HCT116 (cell line): ENCODE results near the gene RGP1. TPM values are rescaled to one million over a fixed set of nuclear protein-coding genes. Genes with fewer than 3 reads are reported as not detected.

Experiments used
- ATAC-seq: fragments of 200-7000 bp; cut with Tn5 transposase; 2 replicates; pipeline ENCODE4 v1.9.1; 2020; ENCODE audit warnings: mild to moderate bottlenecking, moderate library complexity
- BruUV-seq: library from RNA; stranded (reverse); fragments of 400-500 nt; replicated peaks from 2 replicates; lab custom pipeline; 2021; lab: Mats Ljungman, UMichigan
- CTCF ChIA-PET: fragments of 300-600 bp; sonication (Branson Sonifier 250); formaldehyde crosslinking; loops from one replicate; lab custom pipeline; 2021; ENCODE audit warnings: antibody characterized with exemption; lab: Charles Lee
- POLR2A ChIA-PET: fragments of 300-600, 350-600 bp; sonication (Branson Sonifier 250); formaldehyde crosslinking; loops from one replicate; lab custom pipeline; 2021; ENCODE audit warnings: antibody characterized with exemption; lab: Charles Lee
- RAD21 ChIA-PET, 2 experiments: fragments of 300-600 bp; sonication (Branson Sonifier 250); formaldehyde crosslinking; loops; one replicate each; lab custom pipeline; 2023; ENCODE audit warnings: low total read pairs in 2 of 2; ENCODE audit not compliant: uncharacterized antibody in 2 of 2, unreplicated experiment in 2 of 2, low non-redundant PET in 1 of 2; lab: Charles Lee
- DNase-seq: peaks from one replicate; pipeline ENCODE4 v3.0.0-alpha.2; 2010; ENCODE audit warnings: low read depth, low spot score
- H2AFZ ChIP-seq: fragments of 200-600 bp; shearing (Covaris generic), sonication (generic); 2 replicates; pipeline ENCODE4 v1.6.1; 2017; ENCODE audit warnings: low read depth, mixed run types, mixed read lengths, antibody characterized with exemption, low read length; ENCODE audit not compliant: poor library complexity, severe bottlenecking
- H3K27ac ChIP-seq: 2 replicates; pipeline ENCODE4 v1.5.1; 2012; ENCODE audit warnings: low read depth, low read length
- H3K27me3 ChIP-seq: fragments of 200-600 bp; sonication (generic); 2 replicates; pipeline ENCODE4 v1.6.1; 2016; ENCODE audit warnings: mixed run types, low read length, mixed read lengths; ENCODE audit not compliant: insufficient read depth
- H3K36me3 ChIP-seq, 2 experiments: fragments of 200-500 bp in 1 of 2; fragments of 200-600 bp in 1 of 2; sonication (Bioruptor generic) in 1 of 2; sonication (generic) in 1 of 2; 2 replicates each; pipeline versions ENCODE4 v1.5.1 to v1.6.1; 2014 to 2016; ENCODE audit warnings: low read length in 2 of 2, inconsistent platforms in 1 of 2, mixed read lengths in 1 of 2, mixed run types in 1 of 2; ENCODE audit not compliant: insufficient read depth in 2 of 2, control insufficient read depth in 1 of 2
- H3K4me1 ChIP-seq, 2 experiments: fragments of 200-600 bp in 1 of 2; sonication (generic) in 1 of 2; 2 replicates each; pipeline versions ENCODE4 v1.5.1 to v1.6.1; 2012 to 2017; ENCODE audit warnings: low read length in 2 of 2, inconsistent platforms in 1 of 2, mild to moderate bottlenecking in 1 of 2, mixed read lengths in 1 of 2, mixed run types in 1 of 2, moderate library complexity in 1 of 2; ENCODE audit not compliant: insufficient read depth in 2 of 2, control insufficient read depth in 1 of 2
- H3K4me2 ChIP-seq: fragments of 200-600 bp; sonication (generic); 2 replicates; pipeline ENCODE4 v1.6.1; 2017; ENCODE audit warnings: mixed run types, low read length, mixed read lengths
- H3K4me3 ChIP-seq, 2 experiments: fragments of 200-600 bp in 1 of 2; sonication (generic) in 1 of 2; replicated peaks in 1 of 2; 2 replicates each; pipeline ENCODE4 v1.5.1; 2011 to 2016; ENCODE audit warnings: low read length in 2 of 2, control low read depth in 1 of 2, low read depth in 1 of 2, mild to moderate bottlenecking in 1 of 2, mixed read lengths in 1 of 2, mixed run types in 1 of 2
- H3K79me2 ChIP-seq: fragments of 200-600 bp; sonication (generic); 2 replicates; pipeline ENCODE4 v1.6.1; 2017; ENCODE audit warnings: mild to moderate bottlenecking, mixed run types, low read length, moderate library complexity, mixed read lengths; ENCODE audit not compliant: insufficient read depth
- H3K9ac ChIP-seq: fragments of 200-600 bp; sonication (generic); 2 replicates; pipeline ENCODE4 v1.6.1; 2016; ENCODE audit warnings: low read length, mixed read lengths
- H3K9me2 ChIP-seq: fragments of 200-600 bp; sonication (generic), shearing (Covaris generic); 2 replicates; pipeline ENCODE4 v1.6.1; 2017; ENCODE audit warnings: mixed run types, mild to moderate bottlenecking, moderate library complexity; ENCODE audit not compliant: insufficient read depth
- H3K9me3 ChIP-seq, 2 experiments: fragments of 200-500 bp in 1 of 2; fragments of 200-600 bp in 1 of 2; sonication (Bioruptor generic) in 1 of 2; sonication (generic) in 1 of 2; 2 replicates each; pipeline ENCODE4 v1.6.1; 2014 to 2017; ENCODE audit warnings: low read length in 2 of 2, mixed read lengths in 2 of 2, inconsistent platforms in 1 of 2, low read depth in 1 of 2, mild to moderate bottlenecking in 1 of 2, mixed run types in 1 of 2, moderate library complexity in 1 of 2; ENCODE audit not compliant: control insufficient read depth in 1 of 2, insufficient read depth in 1 of 2
- H4K20me1 ChIP-seq: fragments of 200-600 bp; sonication (generic), shearing (Covaris generic); 2 replicates; pipeline ENCODE4 v1.6.1; 2017; ENCODE audit warnings: mixed run types, mild to moderate bottlenecking, moderate library complexity; ENCODE audit not compliant: insufficient read depth
- CBX3 ChIP-seq: IDR thresholded peaks from 2 replicates; pipeline ENCODE4 v1.6.1; 2012; ENCODE audit warnings: low read depth
- CEBPB ChIP-seq: IDR thresholded peaks from 2 replicates; pipeline ENCODE4 v1.6.1; 2012; ENCODE audit warnings: low read depth
- ELF1 ChIP-seq: IDR thresholded peaks from 2 replicates; pipeline ENCODE4 v1.6.1; 2012; ENCODE audit warnings: low read depth, borderline replicate concordance
- EZH2 ChIP-seq: fragments of 200-600 bp; sonication (generic); IDR thresholded peaks from 2 replicates; pipeline ENCODE4 v1.6.1; 2017; ENCODE audit warnings: antibody characterized with exemption, mixed run types
- EZH2phosphoT487 ChIP-seq: fragments of 200-600 bp; IDR thresholded peaks from 2 replicates; pipeline ENCODE4 v1.6.1; 2018; ENCODE audit warnings: antibody characterized with exemption, borderline replicate concordance
- FOSL1 ChIP-seq: IDR thresholded peaks from 2 replicates; pipeline ENCODE4 v1.6.1; 2012; ENCODE audit warnings: low read depth
- JUND ChIP-seq: IDR thresholded peaks from 2 replicates; pipeline ENCODE4 v1.6.1; 2012
- POLR2A ChIP-seq: IDR thresholded peaks from 2 replicates; pipeline ENCODE4 v1.7.0; 2011; ENCODE audit warnings: borderline replicate concordance; ENCODE audit not compliant: insufficient read depth, insufficient read length; ENCODE audit errors: extremely low read depth
- POLR2AphosphoS5 ChIP-seq: IDR thresholded peaks from 2 replicates; pipeline ENCODE4 v1.6.1; 2011; ENCODE audit warnings: mild to moderate bottlenecking, low read depth, low read length, moderate library complexity
- RAD21 ChIP-seq: IDR thresholded peaks from 2 replicates; pipeline ENCODE4 v1.6.1; 2012; ENCODE audit warnings: low read depth, mild to moderate bottlenecking
- SRF ChIP-seq: IDR thresholded peaks from 2 replicates; pipeline ENCODE4 v1.6.1; 2012; ENCODE audit warnings: low read depth
- TCF7L2 ChIP-seq: IDR thresholded peaks from 2 replicates; pipeline ENCODE4 v1.7.0; 2011; ENCODE audit warnings: borderline replicate concordance, inconsistent platforms; ENCODE audit not compliant: insufficient read depth, insufficient read length; ENCODE audit errors: extremely low read depth
- YY1 ChIP-seq: IDR thresholded peaks from 2 replicates; pipeline ENCODE4 v1.6.1; 2011; ENCODE audit warnings: low read length, low read depth, moderate library complexity, mild to moderate bottlenecking; ENCODE audit not compliant: insufficient replicate concordance; ENCODE audit errors: extremely low read depth
- ZFX ChIP-seq: fragments of 450-650 bp; IDR thresholded peaks from 2 replicates; pipeline ENCODE4 v1.6.1; 2017
- ZNF274 ChIP-seq: fragments of 200-500 bp; sonication (Bioruptor generic); IDR thresholded peaks from 2 replicates; pipeline ENCODE4 v1.6.1; 2014; ENCODE audit warnings: mild to moderate bottlenecking, low read depth, low read length, inconsistent platforms
- intact Hi-C: fragments of 100-400 bp; cut with micrococcal nuclease; formaldehyde crosslinking; loops from 2 replicates; pipeline ENCODE4 v1.10.0; 2022
- total RNA-seq: library from RNA; stranded (reverse); gene quantifications from one replicate; pipeline ENCODE4 v1.2.1, GENCODE V29; 2021; ENCODE audit not compliant: unreplicated experiment
- TF ChIP-seq, protein P1 (sequence below): IDR thresholded peaks from 2 replicates; pipeline ENCODE4 v1.6.1; 2012; ENCODE audit warnings: low read depth
- TF ChIP-seq, protein P2 (sequence below): IDR thresholded peaks from 2 replicates; pipeline ENCODE4 v1.6.1; 2012

The RGP1 gene
- total RNA-seq, 1 experiment from 2014 or later = 32.6 TPM

- intact Hi-C loops = no loop called here
- CTCF ChIA-PET = no interaction called here
- no peaks in the 10 kb centered on the region for H4K20me1 ChIP-seq
- TSS peak; percentile 6 for BruUV-seq
- H3K9me2 ChIP-seq = no peaks in the 10 kb centered on the region
- no peaks in the 10 kb centered on the region for H3K4me1 ChIP-seq
- no peak overlapping the region for H3K9ac ChIP-seq
- POLR2A ChIA-PET = no interaction called here
- DNase-seq (no peak), ATAC-seq (no peak)
- peaks cover 78 to 83% of the 10 kb centered on the region in 2 experiments for H3K36me3 ChIP-seq
- H3K9me3 ChIP-seq = no peaks in the 10 kb centered on the region
- no peaks in the 10 kb centered on the region for H3K27me3 ChIP-seq
- RAD21 ChIA-PET = no interaction called here
- H3K27ac ChIP-seq = no peak overlapping the region
- TF ChIP-seq YY1 (no peak), POLR2AphosphoS5 (no peak), RAD21 (no peak)
- no peaks in the 10 kb centered on the region for H3K79me2 ChIP-seq
- H3K4me2 ChIP-seq = no peak overlapping the region
- no peak overlapping the region for H2AFZ ChIP-seq
- no peak overlapping the region for H3K4me3 ChIP-seq
Measured at GRCh38 chr9:35719546-35719945, 29.5 kb upstream of the RGP1 start.

DNA sequence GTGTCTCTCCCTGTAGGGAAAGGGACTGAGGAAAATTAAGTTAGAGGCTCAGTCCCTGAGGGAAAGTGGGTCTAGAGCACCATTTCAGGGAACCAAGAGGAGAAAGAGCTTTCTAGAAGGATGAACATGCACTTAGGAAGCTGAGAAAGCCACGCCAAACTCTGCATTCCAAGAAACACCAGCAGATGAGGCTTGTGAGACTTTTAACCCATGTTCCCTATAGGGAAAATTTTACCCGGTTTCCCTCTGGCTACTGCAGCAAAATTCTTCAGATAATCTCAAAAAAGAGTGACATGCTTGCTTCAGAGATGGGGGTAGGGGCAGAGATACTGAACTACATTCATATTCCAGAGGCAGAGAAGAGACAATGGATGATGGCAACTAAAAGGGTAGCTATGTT, 25.7 kb upstream of the RGP1 start:
- no peaks in the 10 kb centered on the region for H3K27me3 ChIP-seq
- intact Hi-C loops = no loop called here
- no peaks in the 10 kb centered on the region for H4K20me1 ChIP-seq
- H3K9me3 ChIP-seq = no peaks in the 10 kb centered on the region
- H3K4me2 ChIP-seq = no peak overlapping the region
- CTCF ChIA-PET = no interaction called here
- H3K9me2 ChIP-seq = no peaks in the 10 kb centered on the region
- no TSS peak for BruUV-seq
- POLR2A ChIA-PET = no interaction called here
- peaks cover 53 to 64% of the 10 kb centered on the region in 2 experiments for H3K36me3 ChIP-seq
- ATAC-seq (no peak), DNase-seq (no peak)
- RAD21 ChIA-PET = no interaction called here
- no peak overlapping the region for H3K27ac ChIP-seq
- H3K9ac ChIP-seq = no peak overlapping the region
- no peaks in the 10 kb centered on the region for H3K4me1 ChIP-seq
- H3K4me3 ChIP-seq = no peak overlapping the region
- H2AFZ ChIP-seq = no peak overlapping the region
- H3K79me2 ChIP-seq = peaks cover 24% of the 10 kb centered on the region
- no peak for TF ChIP-seq CEBPB
- TF ChIP-seq SRF = no peak
- TF ChIP-seq, protein P1, sequence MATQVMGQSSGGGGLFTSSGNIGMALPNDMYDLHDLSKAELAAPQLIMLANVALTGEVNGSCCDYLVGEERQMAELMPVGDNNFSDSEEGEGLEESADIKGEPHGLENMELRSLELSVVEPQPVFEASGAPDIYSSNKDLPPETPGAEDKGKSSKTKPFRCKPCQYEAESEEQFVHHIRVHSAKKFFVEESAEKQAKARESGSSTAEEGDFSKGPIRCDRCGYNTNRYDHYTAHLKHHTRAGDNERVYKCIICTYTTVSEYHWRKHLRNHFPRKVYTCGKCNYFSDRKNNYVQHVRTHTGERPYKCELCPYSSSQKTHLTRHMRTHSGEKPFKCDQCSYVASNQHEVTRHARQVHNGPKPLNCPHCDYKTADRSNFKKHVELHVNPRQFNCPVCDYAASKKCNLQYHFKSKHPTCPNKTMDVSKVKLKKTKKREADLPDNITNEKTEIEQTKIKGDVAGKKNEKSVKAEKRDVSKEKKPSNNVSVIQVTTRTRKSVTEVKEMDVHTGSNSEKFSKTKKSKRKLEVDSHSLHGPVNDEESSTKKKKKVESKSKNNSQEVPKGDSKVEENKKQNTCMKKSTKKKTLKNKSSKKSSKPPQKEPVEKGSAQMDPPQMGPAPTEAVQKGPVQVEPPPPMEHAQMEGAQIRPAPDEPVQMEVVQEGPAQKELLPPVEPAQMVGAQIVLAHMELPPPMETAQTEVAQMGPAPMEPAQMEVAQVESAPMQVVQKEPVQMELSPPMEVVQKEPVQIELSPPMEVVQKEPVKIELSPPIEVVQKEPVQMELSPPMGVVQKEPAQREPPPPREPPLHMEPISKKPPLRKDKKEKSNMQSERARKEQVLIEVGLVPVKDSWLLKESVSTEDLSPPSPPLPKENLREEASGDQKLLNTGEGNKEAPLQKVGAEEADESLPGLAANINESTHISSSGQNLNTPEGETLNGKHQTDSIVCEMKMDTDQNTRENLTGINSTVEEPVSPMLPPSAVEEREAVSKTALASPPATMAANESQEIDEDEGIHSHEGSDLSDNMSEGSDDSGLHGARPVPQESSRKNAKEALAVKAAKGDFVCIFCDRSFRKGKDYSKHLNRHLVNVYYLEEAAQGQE = no peak
- TF ChIP-seq CBX3 = no peak
- no peak for TF ChIP-seq ZFX
- no peak for TF ChIP-seq RAD21
- no peak for TF ChIP-seq ELF1
- no peak for TF ChIP-seq TCF7L2
- no peak for TF ChIP-seq POLR2AphosphoS5
- TF ChIP-seq FOSL1 = no peak
- TF ChIP-seq, protein P2, sequence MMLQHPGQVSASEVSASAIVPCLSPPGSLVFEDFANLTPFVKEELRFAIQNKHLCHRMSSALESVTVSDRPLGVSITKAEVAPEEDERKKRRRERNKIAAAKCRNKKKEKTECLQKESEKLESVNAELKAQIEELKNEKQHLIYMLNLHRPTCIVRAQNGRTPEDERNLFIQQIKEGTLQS = no peak
- TF ChIP-seq POLR2A = no peak
- TF ChIP-seq JUND = no peak
- TF ChIP-seq EZH2 = no peak
- TF ChIP-seq EZH2phosphoT487 = no peak
- TF ChIP-seq ZNF274 = no peak
